Stimulated activated CD8-positive, alpha-beta memory T cell treated with anti-CD3 and anti-CD28 coated beads, Interleukin-7, amount 100 ng/mL, for 4 hours (primary cell): Measurements from ENCODE around the gene NUPR1.
"Not testable (repeated sequence)": the region's sequence is repeated elsewhere in the genome, so short reads cannot be mapped to it uniquely, and the experiment has no call there.

Experiments
- DNase-seq, 2 donors: peaks; one replicate each; pipeline ENCODE4 v3.0.0-alpha.2; 2020; ENCODE audit warnings: low read depth in 2 of 2

NUPR1 gene

GRCh38 chr16:28538733-28539596 lies at the start of gene NUPR1:
TSS of gene NUPR1 (minus strand) at chr16:28538974. CDS start at chr16:28538907, 67 bp downstream.
- no peak for DNase-seq

DNA sequence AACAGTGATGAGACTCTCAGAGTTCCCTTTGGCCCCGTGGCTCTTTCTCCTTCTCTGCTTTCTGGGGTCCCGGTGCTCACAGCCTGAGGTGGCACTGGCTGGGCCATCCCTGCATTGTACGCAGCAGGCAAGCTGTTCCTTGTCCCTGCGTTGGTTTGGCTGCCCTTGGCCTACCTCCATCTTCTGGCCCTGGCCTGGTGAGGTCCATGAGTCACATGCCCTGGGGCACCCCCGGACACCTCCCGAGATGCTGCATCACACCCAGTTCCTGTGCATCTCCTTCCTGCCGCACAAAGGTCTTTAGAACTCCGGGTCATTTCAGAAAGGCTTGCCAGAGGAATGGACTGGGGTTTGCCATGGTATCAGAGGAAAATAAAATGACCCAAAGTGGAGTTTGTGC lies 48.6 kb upstream of the NUPR1 start:
- no peak for DNase-seq

DNA sequence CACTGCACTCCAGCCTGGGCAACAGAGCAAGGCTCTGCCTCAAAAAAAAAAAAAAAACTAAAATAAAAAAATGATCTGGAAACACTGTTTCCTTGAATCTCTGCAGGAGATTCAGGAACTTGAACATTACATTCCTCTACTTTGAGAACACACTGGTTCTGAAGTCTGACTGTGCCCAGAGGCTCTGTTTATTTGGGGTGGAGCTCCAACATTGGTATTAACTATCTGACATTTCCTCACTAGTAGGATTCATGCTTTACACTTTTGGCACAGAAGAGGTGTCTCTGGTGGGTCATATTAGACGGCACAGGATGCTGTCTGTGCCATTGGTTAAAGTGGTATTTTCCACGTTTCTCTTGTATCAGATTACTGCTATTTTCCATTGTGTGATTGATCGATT lies 47.7 kb upstream of the NUPR1 start:
- no peak for DNase-seq

- no peak for DNase-seq
These were observed 46.9 kb upstream of the NUPR1 start for GRCh38 chr16:28585674-28586073.

DNA sequence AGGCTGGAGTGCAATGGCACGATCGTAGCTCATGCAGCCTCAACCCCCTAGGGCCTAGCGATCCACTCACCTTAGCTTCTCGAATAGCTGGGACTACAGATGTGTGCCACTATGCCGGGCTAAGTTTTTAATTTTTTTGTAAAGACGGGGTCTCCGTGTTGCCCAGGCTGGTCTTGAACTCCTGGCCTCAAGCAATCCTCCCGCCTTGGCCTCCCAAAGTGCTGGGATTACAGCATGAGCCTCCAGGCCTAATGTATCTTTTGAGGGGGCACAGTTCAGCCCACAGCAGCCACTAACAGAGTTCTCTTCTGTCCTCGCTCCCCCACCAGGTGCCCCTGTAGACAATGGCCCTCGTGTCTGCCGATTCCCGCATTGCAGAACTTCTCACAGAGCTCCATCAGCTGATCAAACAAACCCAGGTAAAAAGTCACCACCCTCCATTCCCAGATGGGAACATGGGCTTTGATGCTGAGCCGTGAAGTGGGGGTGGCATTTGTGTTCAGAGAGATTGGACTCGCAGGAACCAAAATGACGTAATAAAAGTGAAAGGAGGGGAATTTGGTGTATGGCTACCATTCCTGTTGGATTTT lies 42.0 kb upstream of the NUPR1 start:
- no peak for DNase-seq

- DNase-seq: no peak
These were observed 36.8 kb upstream of the NUPR1 start for GRCh38 chr16:28575446-28576109.

DNA sequence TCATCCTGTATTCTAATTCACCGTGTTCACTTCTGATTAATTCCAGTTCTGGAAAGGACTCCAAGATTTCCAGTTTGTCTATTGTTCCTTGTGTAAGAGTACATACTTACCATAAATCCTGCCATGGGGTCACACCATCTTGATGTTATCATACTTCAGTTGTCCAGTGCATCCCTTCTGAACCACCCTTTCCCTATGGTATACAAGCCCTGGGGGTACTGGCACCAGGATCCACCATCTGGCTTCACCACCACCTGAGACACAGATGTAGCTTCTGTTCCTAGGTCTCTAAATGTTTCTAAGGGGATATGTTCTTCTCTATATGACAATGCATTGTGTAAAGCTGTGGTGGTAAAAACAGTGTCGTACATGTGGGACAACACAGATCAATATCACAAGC lies 36.2 kb upstream of the NUPR1 start:
- no peak for DNase-seq

DNA sequence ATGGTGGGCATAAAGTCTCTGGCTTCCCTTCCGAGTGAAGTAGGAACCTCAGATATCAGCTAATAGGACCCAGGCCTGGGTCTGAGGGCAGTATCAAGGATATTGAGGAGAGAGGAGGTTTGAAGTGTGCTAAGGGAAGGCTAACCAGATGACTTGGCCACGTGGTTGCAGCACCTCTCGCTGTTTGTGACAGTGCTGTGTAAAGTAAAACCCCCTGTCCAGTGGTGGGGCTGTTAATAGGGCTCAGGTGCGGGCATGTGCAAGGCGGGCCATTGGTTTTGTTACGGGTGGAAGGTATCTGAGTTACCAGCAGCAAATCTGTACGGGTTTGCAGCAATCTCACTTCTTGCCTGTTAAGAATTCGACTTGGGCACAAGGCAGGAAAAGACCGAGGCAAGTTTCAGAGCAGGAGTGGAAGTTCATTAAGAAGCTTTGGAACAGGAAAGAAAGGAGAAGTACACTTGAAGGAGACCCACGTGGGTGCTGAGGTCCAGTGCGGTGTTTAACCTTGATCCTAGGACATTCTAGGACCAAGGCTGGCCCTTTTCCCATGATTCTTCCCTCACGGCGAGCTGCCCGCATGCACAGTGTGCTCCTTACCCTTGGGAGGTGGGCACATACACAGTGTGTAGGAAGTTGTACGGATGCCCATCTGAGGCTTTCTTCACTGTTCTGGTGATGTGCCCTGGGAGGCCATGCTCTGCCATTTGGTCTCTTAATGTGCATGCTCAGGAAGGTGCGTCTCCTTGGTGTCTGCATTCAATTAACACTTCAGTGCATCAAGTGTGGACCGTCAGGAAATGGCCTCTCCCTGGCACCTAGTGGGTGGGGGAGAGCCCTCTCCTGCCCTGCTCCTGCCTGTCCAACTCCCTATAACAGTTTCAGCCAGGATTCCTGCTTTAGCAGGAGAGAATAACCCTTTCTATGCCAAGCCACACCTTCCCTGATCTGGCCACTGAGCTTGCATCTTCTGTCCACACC lies 35.3 kb upstream of the NUPR1 start:
- no peak for DNase-seq

DNA sequence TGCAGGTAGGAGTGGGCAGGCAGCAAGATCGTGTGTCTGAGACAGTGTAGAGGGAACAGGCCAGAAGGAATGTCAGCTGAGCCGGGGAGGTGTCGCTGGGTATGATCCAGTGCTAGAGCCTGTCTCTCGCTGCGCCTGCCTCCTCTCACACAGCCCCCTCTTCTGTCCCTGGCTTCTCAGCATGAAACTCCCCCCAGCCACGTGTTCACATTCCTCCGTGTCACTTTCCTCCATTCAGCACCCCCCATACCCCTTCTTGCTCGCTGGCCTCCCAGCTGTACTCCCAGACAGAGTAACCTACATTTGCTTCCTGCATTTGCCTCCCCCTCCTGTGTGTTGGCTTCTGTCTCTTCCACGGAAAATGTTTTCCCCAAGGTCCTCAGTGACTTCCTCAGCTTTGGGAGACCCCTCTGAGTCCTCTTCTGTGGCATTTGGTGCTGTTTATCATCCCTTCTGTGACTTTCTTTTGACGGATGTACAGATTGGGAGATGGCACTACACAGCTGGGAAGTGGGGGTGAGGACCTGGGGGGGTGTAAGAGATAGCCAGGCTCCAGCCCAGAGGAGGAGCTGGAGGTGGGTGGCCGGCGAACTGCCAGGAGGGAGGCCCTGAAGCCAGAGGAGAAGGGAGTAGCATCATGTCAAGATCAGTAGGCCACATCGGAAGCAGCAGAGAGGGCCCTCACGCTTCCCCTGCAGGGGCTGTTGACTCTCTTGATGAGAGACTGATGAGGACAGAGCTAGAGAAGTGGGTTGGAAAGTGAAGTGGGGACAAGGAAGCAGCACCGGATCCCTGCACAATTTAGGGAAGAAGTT lies 34.1 kb upstream of the NUPR1 start:
- no peak for DNase-seq

- DNase-seq: no peak
These were observed 31.4 kb upstream of the NUPR1 start for GRCh38 chr16:28569968-28570752.

- no peak for DNase-seq
These were observed 30.2 kb upstream of the NUPR1 start for GRCh38 chr16:28569021-28569420.

DNA sequence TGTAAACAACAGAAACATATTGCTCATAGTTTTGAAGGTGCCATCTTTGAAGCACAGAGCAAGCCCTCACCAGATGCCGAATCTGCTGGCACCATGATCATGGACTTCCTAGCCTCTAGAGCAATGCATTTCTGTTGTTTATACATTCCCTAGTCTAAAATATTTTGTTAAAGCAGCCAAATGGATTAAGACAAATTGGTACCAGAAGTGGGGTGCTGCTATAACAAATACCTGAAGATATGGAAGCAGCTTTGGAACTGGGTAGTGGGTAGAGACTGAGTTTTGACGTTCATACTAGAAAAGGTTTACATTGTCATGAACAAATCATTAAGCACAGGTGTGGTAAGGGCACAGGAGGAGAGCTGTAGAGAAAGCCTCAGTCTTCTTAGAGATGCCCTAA lies 28.5 kb upstream of the NUPR1 start:
- DNase-seq: no peak

DNA sequence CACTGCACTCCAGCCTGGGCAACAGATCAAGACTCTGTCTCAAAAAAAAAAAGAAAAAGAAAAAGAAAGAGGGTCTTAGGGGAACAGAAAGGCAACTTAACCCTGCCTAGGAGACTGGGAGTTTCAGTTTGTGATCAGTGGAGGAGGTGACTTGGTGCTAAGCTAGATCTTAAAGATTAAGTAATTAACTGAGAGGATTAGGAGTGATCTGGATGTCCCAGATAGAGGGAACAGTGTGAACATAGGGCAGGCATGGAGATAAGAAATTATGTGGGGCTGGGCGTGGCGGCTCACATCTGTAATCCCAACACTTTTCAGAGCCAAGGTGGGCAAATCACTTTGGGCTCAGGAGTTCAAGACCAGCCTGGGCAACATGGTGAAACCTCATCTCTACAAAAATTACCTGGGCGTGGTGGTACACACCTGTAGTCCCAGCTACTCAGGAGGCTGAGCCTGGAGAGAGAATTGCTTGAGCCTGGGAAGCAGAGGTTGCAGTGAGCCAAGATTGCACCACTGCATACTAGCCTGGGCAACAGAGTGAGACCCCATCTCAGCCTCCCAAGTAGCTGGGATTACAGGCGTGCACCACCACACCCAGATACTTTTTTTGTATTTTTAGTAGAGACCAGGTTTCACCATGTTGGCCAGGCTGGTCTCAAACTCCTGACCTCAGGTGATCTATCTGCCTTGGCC lies 27.6 kb upstream of the NUPR1 start:
- not testable (repeated sequence) for DNase-seq

DNA sequence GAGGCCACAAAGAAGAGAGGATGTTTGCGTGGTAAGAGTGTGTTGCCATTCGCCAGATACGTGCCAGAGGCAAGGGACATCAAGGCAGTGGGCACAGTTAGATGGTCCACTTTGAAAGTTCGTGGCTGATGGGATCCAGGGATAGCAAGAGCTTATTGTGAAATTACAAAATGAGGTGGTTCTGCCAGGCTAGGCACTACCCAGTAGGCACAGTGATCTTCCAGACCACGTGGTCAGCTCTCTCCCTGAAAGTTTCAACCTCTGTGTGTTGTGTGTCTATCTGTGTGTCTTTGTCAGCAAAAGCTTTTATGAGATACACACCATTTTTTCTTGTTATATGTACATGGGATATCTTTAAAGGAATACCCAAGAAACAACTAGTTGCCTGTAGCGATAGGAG lies 24.4 kb upstream of the NUPR1 start:
- DNase-seq: no peak

DNA sequence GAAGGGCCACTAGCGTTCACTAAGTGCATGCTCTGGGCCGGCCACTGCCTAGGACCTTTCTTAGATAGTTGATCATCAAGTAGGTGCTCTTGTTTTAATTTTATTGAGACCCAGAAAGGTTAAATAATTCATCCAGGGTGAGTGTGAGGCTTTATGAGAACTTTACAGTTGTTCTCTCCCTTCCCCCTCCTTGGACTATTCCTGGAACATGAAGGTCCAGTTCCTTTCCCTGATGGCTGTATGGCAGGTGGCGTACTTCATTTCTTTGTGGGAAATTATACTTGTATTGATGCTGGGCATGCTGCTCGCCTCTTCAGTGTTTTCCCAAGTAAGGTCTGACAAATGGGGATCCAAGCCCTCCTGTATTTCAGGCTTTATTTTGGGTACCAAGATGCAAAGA lies 23.4 kb upstream of the NUPR1 start:
- DNase-seq: no peak

DNA sequence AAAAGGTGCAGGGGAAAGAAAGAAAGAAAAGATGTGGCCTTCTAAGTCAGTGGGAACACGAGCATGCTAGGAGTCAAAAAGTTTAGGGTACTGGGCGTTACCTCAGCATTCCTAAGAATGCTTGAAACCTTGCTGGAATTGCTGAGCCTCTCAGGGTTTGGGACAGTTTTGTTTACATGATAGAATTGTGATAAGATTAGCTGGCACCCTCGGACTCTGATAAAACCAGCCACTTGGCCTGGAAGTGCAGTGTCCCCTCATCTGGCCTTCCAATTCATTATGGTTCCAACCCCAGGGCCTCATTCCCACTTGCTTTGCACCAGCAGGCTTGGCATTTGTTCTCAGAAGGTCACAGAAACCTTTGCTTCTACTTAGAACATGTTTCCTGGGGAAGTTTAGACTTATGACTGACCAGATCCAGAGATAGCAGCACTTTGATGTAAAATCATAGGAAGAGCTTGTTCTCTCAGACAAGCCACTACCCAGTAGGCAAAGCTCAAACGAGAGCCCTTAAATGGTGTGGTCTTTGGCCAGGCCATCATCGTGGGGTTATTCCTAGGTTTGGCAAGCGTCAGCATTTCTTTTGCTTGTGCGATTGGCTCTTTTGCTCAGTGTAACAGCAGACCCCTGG lies 22.9 kb upstream of the NUPR1 start:
- DNase-seq: no peak

DNA sequence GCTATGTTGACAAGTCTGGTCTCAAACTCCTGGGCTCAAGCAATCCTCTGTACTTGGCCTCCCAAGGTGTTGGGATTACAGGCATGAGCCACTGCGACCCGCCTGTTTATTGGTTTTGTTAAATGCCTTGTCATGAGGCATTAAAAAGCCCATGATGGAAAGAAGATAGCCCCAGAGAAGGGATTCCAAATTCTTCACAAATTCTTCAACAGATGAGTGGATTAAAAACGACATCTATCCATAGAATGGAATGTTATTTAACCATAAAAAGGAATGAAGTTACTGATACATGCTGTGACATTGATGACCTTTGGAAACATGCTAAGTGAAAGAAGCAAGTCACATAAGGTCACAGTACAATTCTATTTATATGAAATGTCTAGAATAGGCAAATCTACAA lies 19.7 kb upstream of the NUPR1 start:
- no peak for DNase-seq

- DNase-seq: no peak
These were observed 18.1 kb upstream of the NUPR1 start for GRCh38 chr16:28556914-28557320.

- DNase-seq: no peak
These were observed 16.8 kb upstream of the NUPR1 start for GRCh38 chr16:28555561-28555960.
